Transverse colon (tissue), 3 donors: ENCODE measurements around the gene HECTD4.

Experiments used
- CTCF ChIP-seq, 5 experiments: fragments of 200-600 bp in 3 of 5; fragments of 450-650 bp in 2 of 5; sonication (generic) in 3 of 5; IDR thresholded peaks; 1 replicate in 2 of 5; 2 replicates in 3 of 5; pipeline ENCODE4 v1.5.1; 2016 to 2017; ENCODE audit warnings: antibody characterized with exemption in 5 of 5, inconsistent platforms in 3 of 5, mild to moderate bottlenecking in 2 of 5, moderate library complexity in 1 of 5
- EP300 ChIP-seq: sonication (generic); formaldehyde crosslinking; IDR thresholded peaks from one replicate; pipeline ENCODE4 v1.6.1; 2017; ENCODE audit warnings: antibody characterized with exemption, low read depth
- POLR2A ChIP-seq: fragments of 450-650 bp; IDR thresholded peaks from one replicate; pipeline ENCODE4 v1.6.1; 2016; ENCODE audit warnings: antibody characterized with exemption, mild to moderate bottlenecking, moderate library complexity

GRCh38 chr12:112409064-112409905 is 27.1 kb upstream of the HECTD4 start, which contains the start of gene RPL6:
- TF ChIP-seq CTCF (IDR thresholded peaks at IDR 0.05) (no peak), POLR2A (peak; percentile 84), EP300 (no peak)
